ENCODE data around the gene ADRA2C.

ADRA2C gene

GRCh38 chr4:3816983-3817960, 51.1 kb downstream of the ADRA2C start:
- DNase-seq: no peak

Measured in SHP77 (cell line).